Fibroblast of lung (primary cell): ENCODE data around the gene OGFOD3.

ENCODE experiments used
- EZH2 ChIP-seq: IDR thresholded peaks from 2 replicates; pipeline ENCODE4 v1.5.1; 2012; ENCODE audit warnings: low read length, control low read depth, mild to moderate bottlenecking; ENCODE audit errors: missing control alignments
- TF ChIP-seq, protein P1 (sequence below), 2 donors: IDR thresholded peaks in 1 of 2; conservative IDR thresholded peaks in 1 of 2; 1 replicate in 1 of 2; 2 replicates in 1 of 2; pipeline ENCODE4 v1.5.1; 2011 to 2012; ENCODE audit warnings: low read length in 2 of 2, control low read depth in 1 of 2, inconsistent platforms in 1 of 2, low read depth in 1 of 2, mild to moderate bottlenecking in 1 of 2

- no peak for TF ChIP-seq EZH2
- TF ChIP-seq, protein P1, sequence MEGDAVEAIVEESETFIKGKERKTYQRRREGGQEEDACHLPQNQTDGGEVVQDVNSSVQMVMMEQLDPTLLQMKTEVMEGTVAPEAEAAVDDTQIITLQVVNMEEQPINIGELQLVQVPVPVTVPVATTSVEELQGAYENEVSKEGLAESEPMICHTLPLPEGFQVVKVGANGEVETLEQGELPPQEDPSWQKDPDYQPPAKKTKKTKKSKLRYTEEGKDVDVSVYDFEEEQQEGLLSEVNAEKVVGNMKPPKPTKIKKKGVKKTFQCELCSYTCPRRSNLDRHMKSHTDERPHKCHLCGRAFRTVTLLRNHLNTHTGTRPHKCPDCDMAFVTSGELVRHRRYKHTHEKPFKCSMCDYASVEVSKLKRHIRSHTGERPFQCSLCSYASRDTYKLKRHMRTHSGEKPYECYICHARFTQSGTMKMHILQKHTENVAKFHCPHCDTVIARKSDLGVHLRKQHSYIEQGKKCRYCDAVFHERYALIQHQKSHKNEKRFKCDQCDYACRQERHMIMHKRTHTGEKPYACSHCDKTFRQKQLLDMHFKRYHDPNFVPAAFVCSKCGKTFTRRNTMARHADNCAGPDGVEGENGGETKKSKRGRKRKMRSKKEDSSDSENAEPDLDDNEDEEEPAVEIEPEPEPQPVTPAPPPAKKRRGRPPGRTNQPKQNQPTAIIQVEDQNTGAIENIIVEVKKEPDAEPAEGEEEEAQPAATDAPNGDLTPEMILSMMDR (conservative IDR thresholded peaks at IDR 0.05 in 1 of 2, IDR thresholded peaks at IDR 0.05 in 1 of 2; ENCODE audit: low read depth in 1 of 2, low read length in 2 of 2), result no peak
Observed at GRCh38 chr17:82394278-82394677, 24.1 kb downstream of the OGFOD3 start.
